DOHH2 (cell line): Measurements from ENCODE around the gene JUP.

Experiments
- H3F3A ChIP-seq: fragments of 200-600 bp; sonication (generic), shearing (Covaris generic); 2 replicates; pipeline ENCODE4 v1.6.0; 2016; ENCODE audit warnings: antibody characterized with exemption, mild to moderate bottlenecking; ENCODE audit not compliant: control insufficient read depth, insufficient read depth
- H3K27ac ChIP-seq: fragments of 200-600 bp; sonication (generic); 2 replicates; pipeline ENCODE4 v1.5.1; 2014; ENCODE audit warnings: low read depth, mild to moderate bottlenecking, low read length, moderate library complexity
- H3K27me3 ChIP-seq: fragments of 200-600 bp; sonication (generic); 2 replicates; pipeline ENCODE4 v1.6.1; 2014; ENCODE audit warnings: mild to moderate bottlenecking, low read length, mixed read lengths; ENCODE audit not compliant: control insufficient read depth
- H3K36me3 ChIP-seq: fragments of 200-600 bp; sonication (generic); 2 replicates; pipeline ENCODE4 v1.6.1; 2014; ENCODE audit warnings: mild to moderate bottlenecking, low read length, moderate library complexity, mixed read lengths; ENCODE audit not compliant: control insufficient read depth
- H3K4me1 ChIP-seq: fragments of 200-600 bp; sonication (generic); 2 replicates; pipeline ENCODE4 v1.6.1; 2014; ENCODE audit warnings: mild to moderate bottlenecking, low read length, mixed read lengths; ENCODE audit not compliant: control insufficient read depth
- H3K4me2 ChIP-seq: fragments of 200-600 bp; sonication (generic); 2 replicates; pipeline ENCODE4 v1.6.0; 2014; ENCODE audit warnings: mild to moderate bottlenecking, low read length, moderate library complexity
- H3K4me3 ChIP-seq: fragments of 200-600 bp; sonication (generic); 2 replicates; pipeline ENCODE4 v1.5.1; 2014; ENCODE audit warnings: mild to moderate bottlenecking, low read length, mixed read lengths
- H3K79me2 ChIP-seq: fragments of 200-600 bp; sonication (generic); 2 replicates; pipeline ENCODE4 v1.6.1; 2014; ENCODE audit warnings: mild to moderate bottlenecking, low read length, mixed read lengths; ENCODE audit not compliant: control insufficient read depth
- H3K9me2 ChIP-seq: fragments of 200-600 bp; sonication (generic); replicated peaks from 2 replicates; pipeline ENCODE4 v1.6.1; 2014; ENCODE audit warnings: mild to moderate bottlenecking, low read length, mixed read lengths; ENCODE audit not compliant: control insufficient read depth
- H3K9me3 ChIP-seq: fragments of 200-600 bp; sonication (generic); 2 replicates; pipeline ENCODE4 v1.6.1; 2014; ENCODE audit warnings: antibody characterized with exemption, low read length, mixed read lengths; ENCODE audit not compliant: control insufficient read depth, insufficient read depth
- H4K20me1 ChIP-seq: fragments of 200-600 bp; sonication (generic); 2 replicates; pipeline ENCODE4 v1.6.0; 2014; ENCODE audit warnings: low read depth, mild to moderate bottlenecking, antibody characterized with exemption, low read length, moderate library complexity; ENCODE audit not compliant: control insufficient read depth, insufficient read depth
- EZH2phosphoT487 ChIP-seq: fragments of 200-600 bp; sonication (generic); IDR thresholded peaks from 2 replicates; pipeline ENCODE4 v1.6.1; 2017; ENCODE audit warnings: borderline replicate concordance, mild to moderate bottlenecking, antibody characterized with exemption, low read length, moderate library complexity, mixed read lengths
- TF ChIP-seq, protein P1 (sequence below): fragments of 200-600 bp; sonication (generic); IDR thresholded peaks from one replicate; pipeline ENCODE4 v1.5.1; 2014; ENCODE audit warnings: antibody characterized with exemption, mild to moderate bottlenecking, low read depth, low read length; ENCODE audit not compliant: poor library complexity, severe bottlenecking

Gene JUP

DNA sequence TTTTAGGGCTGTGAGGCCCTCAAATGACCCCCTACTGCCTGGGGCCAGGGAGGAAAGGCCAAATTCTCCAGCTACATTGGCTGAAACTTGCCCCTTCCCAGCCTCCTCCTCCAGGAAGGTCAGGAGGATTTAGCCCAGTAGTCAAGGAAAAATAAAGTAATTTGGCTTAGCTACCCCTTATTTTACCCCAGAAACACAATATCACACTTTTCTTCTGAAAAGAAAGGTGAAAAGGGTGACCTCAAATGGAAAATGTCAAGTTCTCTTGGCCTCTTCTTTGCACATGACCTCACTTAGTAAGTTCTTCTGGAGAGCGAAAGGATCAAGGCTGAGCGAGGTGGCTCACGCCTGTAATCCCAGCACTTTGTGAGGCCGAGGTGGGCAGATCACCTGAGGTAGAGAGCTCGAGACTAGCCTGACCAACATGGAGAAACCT is 8.0 kb upstream of the JUP start:
- Histone ChIP-seq H3K9me3 (no peaks in the 10 kb centered on the region), H3K79me2 (no peaks in the 10 kb centered on the region), H4K20me1 (no peaks in the 10 kb centered on the region), H3K4me2 (no peak overlapping the region), H3K9me2 (no peaks in the 10 kb centered on the region), H3F3A (no peaks in the 10 kb centered on the region), H3K4me3 (no peak overlapping the region), H3K4me1 (no peaks in the 10 kb centered on the region), H3K27ac (no peak overlapping the region), H3K27me3 (peaks cover 9% of the 10 kb centered on the region; the same call in 1 of the 2 replicates), H3K36me3 (no peaks in the 10 kb centered on the region)
- no peak for TF ChIP-seq EZH2phosphoT487
- TF ChIP-seq, protein P1, sequence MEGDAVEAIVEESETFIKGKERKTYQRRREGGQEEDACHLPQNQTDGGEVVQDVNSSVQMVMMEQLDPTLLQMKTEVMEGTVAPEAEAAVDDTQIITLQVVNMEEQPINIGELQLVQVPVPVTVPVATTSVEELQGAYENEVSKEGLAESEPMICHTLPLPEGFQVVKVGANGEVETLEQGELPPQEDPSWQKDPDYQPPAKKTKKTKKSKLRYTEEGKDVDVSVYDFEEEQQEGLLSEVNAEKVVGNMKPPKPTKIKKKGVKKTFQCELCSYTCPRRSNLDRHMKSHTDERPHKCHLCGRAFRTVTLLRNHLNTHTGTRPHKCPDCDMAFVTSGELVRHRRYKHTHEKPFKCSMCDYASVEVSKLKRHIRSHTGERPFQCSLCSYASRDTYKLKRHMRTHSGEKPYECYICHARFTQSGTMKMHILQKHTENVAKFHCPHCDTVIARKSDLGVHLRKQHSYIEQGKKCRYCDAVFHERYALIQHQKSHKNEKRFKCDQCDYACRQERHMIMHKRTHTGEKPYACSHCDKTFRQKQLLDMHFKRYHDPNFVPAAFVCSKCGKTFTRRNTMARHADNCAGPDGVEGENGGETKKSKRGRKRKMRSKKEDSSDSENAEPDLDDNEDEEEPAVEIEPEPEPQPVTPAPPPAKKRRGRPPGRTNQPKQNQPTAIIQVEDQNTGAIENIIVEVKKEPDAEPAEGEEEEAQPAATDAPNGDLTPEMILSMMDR: no peak

GRCh38 chr17:41793784-41794539 is 7.5 kb upstream of the JUP start:
- H3K4me3 ChIP-seq: no peak overlapping the region
- peaks cover 15% of the 10 kb centered on the region for H3K27me3 ChIP-seq
- H3K4me2 ChIP-seq: no peak overlapping the region

DNA sequence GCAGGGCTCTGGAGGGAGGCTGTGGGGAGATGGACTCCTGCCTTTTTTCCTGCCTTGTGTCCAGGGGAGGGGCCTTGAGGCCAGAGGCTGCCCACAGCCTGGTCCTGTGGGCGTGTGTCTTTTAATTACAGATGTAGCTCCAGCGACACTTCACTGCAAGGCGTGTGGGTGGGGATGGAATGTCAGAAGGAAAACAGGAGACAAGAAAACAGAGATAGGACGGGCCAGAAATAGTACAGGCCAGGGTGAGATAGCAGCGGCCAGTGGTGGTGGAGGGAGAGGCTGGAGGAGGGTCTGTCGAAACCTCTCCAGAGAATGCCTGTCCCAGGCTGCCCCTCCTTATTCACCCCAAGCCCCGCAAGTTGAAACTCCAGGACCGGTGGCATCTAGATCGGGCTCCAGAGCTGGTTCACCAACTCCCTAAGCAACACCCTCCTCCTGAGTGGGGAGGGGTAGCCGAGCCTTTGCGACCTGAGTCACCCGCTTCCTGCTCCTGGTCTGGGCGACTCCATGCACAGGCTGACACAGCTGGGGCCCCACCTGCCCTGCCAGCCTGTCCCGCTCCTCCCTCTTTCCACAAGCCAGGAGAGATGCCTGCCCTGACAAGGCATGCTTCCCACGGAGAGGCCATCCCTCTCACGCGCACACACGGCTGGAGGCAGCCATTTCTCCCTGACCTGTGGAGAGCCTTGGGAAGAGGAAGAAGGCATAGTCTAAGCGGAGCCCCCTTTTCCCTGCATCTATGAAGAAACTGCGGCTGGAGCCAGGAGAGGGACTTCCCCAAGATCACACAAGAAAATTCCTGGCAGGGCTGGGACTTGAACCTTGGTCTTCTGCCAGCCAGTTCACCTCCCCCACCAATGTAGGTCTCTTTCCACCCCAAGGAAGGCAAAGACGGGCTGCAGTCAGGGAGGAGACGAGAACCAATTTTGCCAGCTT is 6.6 kb upstream of the JUP start:
- Histone ChIP-seq H3K9me2 (no peaks in the 10 kb centered on the region), H3K4me3 (no peak overlapping the region), H3K9me3 (no peaks in the 10 kb centered on the region), H3F3A (no peaks in the 10 kb centered on the region), H3K4me2 (no peak overlapping the region), H4K20me1 (no peaks in the 10 kb centered on the region), H3K4me1 (no peaks in the 10 kb centered on the region), H3K79me2 (no peaks in the 10 kb centered on the region), H3K27me3 (peaks cover 21% of the 10 kb centered on the region), H3K27ac (no peak overlapping the region), H3K36me3 (no peaks in the 10 kb centered on the region)
- TF ChIP-seq, protein P1: no peak
- no peak for TF ChIP-seq EZH2phosphoT487

More at GRCh38 chr17:41793784-41794539, 7.5 kb upstream of the JUP start:
- no peak overlapping the region for H3K27ac ChIP-seq
- no peak for TF ChIP-seq EZH2phosphoT487
- TF ChIP-seq, protein P1: no peak
- H3K9me2 ChIP-seq: no peaks in the 10 kb centered on the region
- no peaks in the 10 kb centered on the region for H3K36me3 ChIP-seq
- H3K4me1 ChIP-seq: no peaks in the 10 kb centered on the region
- no peaks in the 10 kb centered on the region for H3K9me3 ChIP-seq
- no peaks in the 10 kb centered on the region for H3F3A ChIP-seq
- no peaks in the 10 kb centered on the region for H4K20me1 ChIP-seq
- no peaks in the 10 kb centered on the region for H3K79me2 ChIP-seq
